Measurements from ENCODE around the gene FAM228B. TPM values are rescaled to one million over a fixed set of nuclear protein-coding genes. Genes with fewer than 3 reads are reported as not detected.

FAM228B gene
- total and polyA plus RNA-seq, 2 experiments from 2014 or later, result 12.5 to 14.9 TPM

- no peaks in the 10 kb centered on the region for H3K9me3 ChIP-seq (ENCODE audit: low read depth)
- peaks cover 9% of the 10 kb centered on the region for H3K4me1 ChIP-seq (ENCODE audit: insufficient read depth)
- TF ChIP-seq CTCF (IDR thresholded peaks at IDR 0.05; ENCODE audit: poor library complexity), result no peak
- TF ChIP-seq EZH2phosphoT487 (IDR thresholded peaks at IDR 0.05; ENCODE audit: low read depth, severe bottlenecking, unreplicated experiment), result no peak
- no peak for TF ChIP-seq EZH2 (IDR thresholded peaks at IDR 0.05; ENCODE audit: borderline replicate concordance)
- H3K9me2 ChIP-seq (replicated peaks; ENCODE audit: insufficient read depth), result no peaks in the 10 kb centered on the region
- DNase-seq (ENCODE audit: low spot score), result no peak
- H3K4me3 ChIP-seq, result no peak overlapping the region
- no peaks in the 10 kb centered on the region for H3K36me3 ChIP-seq (replicated peaks; ENCODE audit: insufficient read depth, low read depth)
- peak overlapping the region; percentile 47 for H3K27ac ChIP-seq
- no peaks in the 10 kb centered on the region for H4K20me1 ChIP-seq (ENCODE audit: insufficient read depth, poor library complexity, severe bottlenecking)
- peaks cover 12% of the 10 kb centered on the region for H3K79me2 ChIP-seq
- no peaks in the 10 kb centered on the region for H3K27me3 ChIP-seq
- WGBS (ENCODE audit: low lambda C conversion rate, missing lambda C conversion rate), result 73% methylated on average over 5 of the region's 5 CpGs
- H2AFZ ChIP-seq, result no peak overlapping the region
- no peak overlapping the region for H3K4me2 ChIP-seq
Observed at GRCh38 chr2:24121066-24121465, 2.2 kb upstream of the FAM228B start.

- TF ChIP-seq EZH2phosphoT487 (IDR thresholded peaks at IDR 0.05; ENCODE audit: low read depth, severe bottlenecking, unreplicated experiment), result no peak
- TF ChIP-seq EZH2 (IDR thresholded peaks at IDR 0.05; ENCODE audit: borderline replicate concordance), result no peak
- TF ChIP-seq CTCF (IDR thresholded peaks at IDR 0.05; ENCODE audit: poor library complexity), result no peak
- peaks cover 12% of the 10 kb centered on the region for H3K79me2 ChIP-seq
- H3K27ac ChIP-seq, result no peak overlapping the region
- no peaks in the 10 kb centered on the region for H4K20me1 ChIP-seq (ENCODE audit: insufficient read depth, poor library complexity, severe bottlenecking)
- H2AFZ ChIP-seq, result no peak overlapping the region
- no peaks in the 10 kb centered on the region for H3K9me2 ChIP-seq (replicated peaks; ENCODE audit: insufficient read depth)
- no peaks in the 10 kb centered on the region for H3K36me3 ChIP-seq (replicated peaks; ENCODE audit: insufficient read depth, low read depth)
- H3K4me3 ChIP-seq, result no peak overlapping the region
- no peaks in the 10 kb centered on the region for H3K27me3 ChIP-seq
- DNase-seq (ENCODE audit: low spot score), result no peak
- H3K9me3 ChIP-seq (ENCODE audit: low read depth), result no peaks in the 10 kb centered on the region
- WGBS (ENCODE audit: low lambda C conversion rate, missing lambda C conversion rate), result 51% methylated on average over 4 of the region's 4 CpGs
- peaks cover 9% of the 10 kb centered on the region for H3K4me1 ChIP-seq (ENCODE audit: insufficient read depth)
- no peak overlapping the region for H3K4me2 ChIP-seq
Observed at GRCh38 chr2:24121469-24121868, 1.8 kb upstream of the FAM228B start.

- 17% methylated on average over 15 of the region's 15 CpGs for WGBS (ENCODE audit: low lambda C conversion rate, missing lambda C conversion rate)
- H3K36me3 ChIP-seq (replicated peaks; ENCODE audit: insufficient read depth, low read depth), result no peaks in the 10 kb centered on the region
- H3K27me3 ChIP-seq, result no peaks in the 10 kb centered on the region
- no peaks in the 10 kb centered on the region for H3K9me2 ChIP-seq (replicated peaks; ENCODE audit: insufficient read depth)
- TF ChIP-seq EZH2 (IDR thresholded peaks at IDR 0.05; ENCODE audit: borderline replicate concordance) (no peak), EZH2phosphoT487 (IDR thresholded peaks at IDR 0.05; ENCODE audit: low read depth, severe bottlenecking, unreplicated experiment) (no peak), CTCF (IDR thresholded peaks at IDR 0.05; ENCODE audit: poor library complexity) (no peak)
- H3K4me1 ChIP-seq (ENCODE audit: insufficient read depth), result peaks cover 9% of the 10 kb centered on the region
- no peaks in the 10 kb centered on the region for H4K20me1 ChIP-seq (ENCODE audit: insufficient read depth, poor library complexity, severe bottlenecking)
- peak overlapping the region; percentile 85 for H3K4me2 ChIP-seq
- peak overlapping the region; percentile 97 for H2AFZ ChIP-seq
- H3K9me3 ChIP-seq (ENCODE audit: low read depth), result no peaks in the 10 kb centered on the region
- peaks cover 12% of the 10 kb centered on the region for H3K79me2 ChIP-seq
- H3K27ac ChIP-seq, result peak overlapping the region; percentile 98
- H3K4me3 ChIP-seq, result peak overlapping the region; percentile 61
- no peak for DNase-seq (ENCODE audit: low spot score)
Observed at GRCh38 chr2:24122366-24123194, 689 bp upstream of the FAM228B start.
